SJCRH30 (cell line): ENCODE results near the gene GABBR2. TPM values are rescaled to one million over a fixed set of nuclear protein-coding genes. Genes with fewer than 3 reads are reported as not detected.

ENCODE experiments used
- DNase-seq, 2 experiments: peaks; one replicate each; pipeline ENCODE4 v3.0.0-alpha.2; 2015 to 2020
- H3K27ac ChIP-seq: fragments of 250-450 bp; sonication (Bioruptor Pico); 2 replicates; pipeline ENCODE4 v1.5.1; 2020; ENCODE audit warnings: mild to moderate bottlenecking, moderate library complexity
- H3K27me3 ChIP-seq: fragments of 250-450 bp; sonication (Bioruptor Pico); 2 replicates; pipeline ENCODE4 v1.5.1; 2020; ENCODE audit warnings: mild to moderate bottlenecking, moderate library complexity
- H3K36me3 ChIP-seq: fragments of 250-450 bp; sonication (Bioruptor Pico); 2 replicates; pipeline ENCODE4 v1.5.1; 2020; ENCODE audit warnings: mild to moderate bottlenecking, moderate library complexity
- H3K4me1 ChIP-seq: fragments of 250-450 bp; sonication (Bioruptor Pico); 2 replicates; pipeline ENCODE4 v1.5.1; 2020; ENCODE audit warnings: mild to moderate bottlenecking, moderate library complexity
- H3K4me3 ChIP-seq: fragments of 250-450 bp; sonication (Bioruptor Pico); 2 replicates; pipeline ENCODE4 v1.5.1; 2020; ENCODE audit warnings: mild to moderate bottlenecking, moderate library complexity
- H3K9me3 ChIP-seq: fragments of 250-450 bp; sonication (Bioruptor Pico); replicated peaks from 2 replicates; pipeline ENCODE4 v1.5.1; 2020; ENCODE audit warnings: mild to moderate bottlenecking, moderate library complexity
- total RNA-seq: library from RNA; depleted of rRNA; stranded (reverse); fragments of >200 nt; shearing (Covaris generic); gene quantifications from 2 replicates; pipeline ENCODE4 v1.2.3, GENCODE V29; 2014

The GABBR2 gene
- total RNA-seq, 1 experiment from 2014 or later: not detected

DNA sequence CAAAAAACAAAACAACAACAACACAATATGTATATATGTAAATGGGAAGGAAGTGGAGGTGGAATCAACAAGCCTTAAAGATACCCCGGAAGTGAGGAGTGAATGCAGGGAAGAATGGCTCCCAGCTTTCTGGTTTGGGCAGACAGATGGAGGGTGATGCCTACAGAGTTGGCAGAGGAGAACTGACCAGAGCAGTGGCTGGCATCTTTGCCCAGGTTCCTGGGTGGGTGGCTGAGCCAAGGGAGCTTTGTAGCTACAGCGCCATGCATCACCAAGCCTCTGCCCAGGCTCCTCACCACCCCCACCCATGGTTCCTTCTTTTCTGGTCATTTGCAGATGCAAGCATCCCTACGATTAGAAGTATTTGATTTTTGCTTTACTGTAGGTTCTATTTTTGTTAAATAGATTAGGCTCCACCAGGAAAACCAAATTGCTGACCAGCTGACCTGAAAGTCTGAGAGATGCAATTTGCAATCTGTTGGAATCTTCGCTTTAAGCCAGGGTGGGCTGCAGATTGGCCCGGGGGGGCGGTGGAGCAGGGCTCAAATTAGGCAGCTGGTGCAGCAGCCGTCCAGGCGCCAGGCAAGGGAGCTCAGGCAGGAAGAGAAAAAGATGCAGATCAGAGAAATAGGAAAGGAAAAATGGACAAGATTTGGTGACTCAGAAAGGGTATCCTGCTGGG lies 290.0 kb downstream of the GABBR2 start:
- Histone ChIP-seq H3K36me3 (no peaks in the 10 kb centered on the region), H3K27ac (no peak overlapping the region), H3K4me1 (no peaks in the 10 kb centered on the region), H3K27me3 (no peaks in the 10 kb centered on the region; the same call in 1 of the 2 replicates), H3K9me3 (no peaks in the 10 kb centered on the region), H3K4me3 (no peak overlapping the region)
- DNase-seq: no peak

DNA sequence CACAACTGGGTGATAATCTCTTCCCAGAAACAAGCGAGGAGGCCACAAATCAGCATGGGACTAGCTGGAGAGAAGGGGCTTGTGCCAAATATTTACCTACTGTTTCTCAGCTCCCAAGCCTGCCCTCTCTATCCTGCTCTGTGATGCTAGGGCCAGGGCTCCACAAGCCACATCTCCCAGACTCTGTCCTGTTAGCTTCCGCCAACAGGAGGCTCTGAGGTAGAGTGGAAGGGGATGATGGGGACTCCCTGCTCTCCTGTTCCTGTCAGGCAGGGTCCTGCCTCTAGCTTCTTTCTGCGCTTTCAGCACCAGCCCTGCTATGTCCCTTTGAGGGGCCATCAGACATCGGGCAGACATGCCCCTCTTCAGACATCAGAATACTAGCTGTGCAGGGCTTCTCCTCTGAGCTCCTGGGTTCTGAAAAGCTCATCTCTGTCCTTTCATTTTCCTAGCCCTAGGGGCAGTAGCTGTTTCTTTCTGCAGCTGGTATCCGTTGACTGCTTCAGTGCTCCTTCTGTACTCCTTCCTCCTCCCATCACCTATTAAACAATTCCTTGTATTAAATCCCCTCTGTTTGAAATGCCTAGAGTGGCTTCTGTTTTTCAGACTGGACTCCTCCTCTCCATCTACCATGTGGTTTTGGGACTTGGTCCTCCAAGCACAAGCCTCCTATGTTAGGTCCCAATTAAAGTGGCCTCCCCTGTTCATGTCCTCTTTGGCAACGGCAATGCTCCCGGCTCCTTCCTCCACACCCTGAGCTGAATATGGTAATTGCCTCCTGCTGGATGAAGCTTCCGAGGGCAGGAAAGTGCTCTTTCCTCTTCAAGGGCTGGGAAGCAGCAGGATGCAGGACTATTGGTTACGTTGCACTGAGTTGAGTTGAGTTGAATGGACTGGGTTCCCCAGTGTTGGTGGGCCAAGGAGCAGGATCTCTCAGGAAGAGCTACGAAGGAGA lies 292.2 kb downstream of the GABBR2 start:
- H3K27ac ChIP-seq: no peak overlapping the region
- no peaks in the 10 kb centered on the region for H3K4me1 ChIP-seq
- no peaks in the 10 kb centered on the region for H3K9me3 ChIP-seq
- H3K4me3 ChIP-seq: no peak overlapping the region
- H3K27me3 ChIP-seq: peaks cover 6% of the 10 kb centered on the region; the same call in 1 of the 2 replicates
- no peak for DNase-seq
- H3K36me3 ChIP-seq: no peaks in the 10 kb centered on the region

DNA sequence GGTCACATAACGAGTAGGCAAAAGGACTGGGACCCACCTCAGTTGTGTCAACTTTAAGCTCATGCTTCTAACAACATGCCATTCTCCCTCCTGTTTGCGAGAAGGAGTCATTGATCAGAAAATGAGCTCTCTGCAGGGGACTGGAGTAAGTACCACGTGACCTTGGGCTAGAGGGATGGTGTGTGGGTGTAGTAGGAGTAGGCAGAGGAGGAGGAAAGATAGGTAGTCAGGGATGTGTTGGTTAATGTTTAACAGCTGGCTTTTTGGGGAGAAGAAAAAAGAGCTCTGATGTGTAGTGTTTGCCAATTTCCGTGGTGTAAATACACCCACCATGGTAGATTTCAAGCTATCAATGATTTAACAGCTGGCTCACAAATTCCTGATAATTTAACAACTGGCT lies 293.0 kb downstream of the GABBR2 start:
- Histone ChIP-seq H3K4me1 (no peaks in the 10 kb centered on the region), H3K9me3 (no peaks in the 10 kb centered on the region), H3K4me3 (no peak overlapping the region), H3K36me3 (no peaks in the 10 kb centered on the region), H3K27ac (no peak overlapping the region), H3K27me3 (peaks cover 10% of the 10 kb centered on the region)
- DNase-seq: no peak

DNA sequence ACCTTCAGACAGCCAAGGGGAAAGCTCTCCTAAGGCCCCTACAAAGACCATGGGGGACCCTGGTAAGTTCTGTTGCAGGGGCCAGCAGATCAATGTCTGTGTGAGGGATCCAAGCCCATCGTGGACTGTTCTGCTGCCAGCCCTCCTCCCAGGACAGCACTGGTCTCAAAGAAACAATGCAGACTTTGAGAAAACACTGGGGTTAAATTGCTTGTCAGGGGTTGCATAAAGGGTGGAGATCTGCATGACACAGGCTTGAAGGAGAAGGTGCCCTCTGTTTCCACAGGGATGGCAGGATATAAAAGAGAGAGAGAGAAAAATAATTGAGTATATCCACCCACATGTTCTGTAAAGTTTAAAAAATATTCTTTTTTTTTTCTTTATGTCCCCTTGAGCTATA lies 295.7 kb downstream of the GABBR2 start:
- H3K36me3 ChIP-seq: no peaks in the 10 kb centered on the region
- H3K4me1 ChIP-seq: 0 out of 2 replicates have a peak, but pooled peaks cover 5% of the 10 kb centered on the region
- peaks cover 13% of the 10 kb centered on the region for H3K27me3 ChIP-seq
- no peak for DNase-seq
- H3K27ac ChIP-seq: no peak overlapping the region
- H3K9me3 ChIP-seq: no peaks in the 10 kb centered on the region
- no peak overlapping the region for H3K4me3 ChIP-seq

DNA sequence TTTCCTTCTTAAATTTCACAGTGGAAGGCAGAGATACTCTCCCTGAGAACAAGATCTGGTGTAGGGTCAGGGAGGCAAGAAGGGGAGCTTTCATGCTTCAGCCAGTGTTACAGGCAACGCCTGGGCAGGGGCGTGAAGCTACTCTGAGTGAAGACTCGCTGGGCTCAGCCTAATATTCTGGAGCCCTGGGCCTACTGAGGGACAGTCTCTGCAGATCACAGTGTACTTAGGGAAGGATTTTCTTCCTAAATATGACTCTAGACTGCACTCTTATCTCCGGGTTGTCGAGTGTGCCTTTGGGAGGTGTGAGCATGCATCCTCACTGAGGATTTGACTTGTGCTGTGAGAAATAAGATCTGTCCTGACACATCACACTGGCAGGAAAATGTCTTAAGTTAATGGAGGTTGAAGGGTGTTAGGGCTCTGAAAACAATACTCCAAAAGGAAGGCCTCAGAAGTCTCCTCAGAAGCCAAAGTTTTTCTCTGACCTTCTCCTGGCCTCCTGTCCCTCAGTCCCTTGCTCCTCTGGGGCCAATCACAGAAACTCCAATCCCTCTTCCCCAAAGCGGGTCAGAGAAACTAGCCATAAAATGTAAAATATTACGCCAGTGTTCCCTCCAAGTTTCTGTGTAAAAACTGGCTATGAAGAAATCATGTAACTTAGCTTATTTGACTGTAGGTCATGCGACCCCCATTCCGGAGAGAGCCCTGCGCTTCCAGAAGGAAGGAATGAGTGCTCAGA lies 296.5 kb downstream of the GABBR2 start:
- DNase-seq: no peak
- Histone ChIP-seq H3K9me3 (no peaks in the 10 kb centered on the region), H3K4me1 (0 out of 2 replicates have a peak, but pooled peaks cover 5% of the 10 kb centered on the region), H3K4me3 (no peak overlapping the region), H3K27ac (no peak overlapping the region), H3K27me3 (peaks cover 14% of the 10 kb centered on the region), H3K36me3 (no peaks in the 10 kb centered on the region)

DNA sequence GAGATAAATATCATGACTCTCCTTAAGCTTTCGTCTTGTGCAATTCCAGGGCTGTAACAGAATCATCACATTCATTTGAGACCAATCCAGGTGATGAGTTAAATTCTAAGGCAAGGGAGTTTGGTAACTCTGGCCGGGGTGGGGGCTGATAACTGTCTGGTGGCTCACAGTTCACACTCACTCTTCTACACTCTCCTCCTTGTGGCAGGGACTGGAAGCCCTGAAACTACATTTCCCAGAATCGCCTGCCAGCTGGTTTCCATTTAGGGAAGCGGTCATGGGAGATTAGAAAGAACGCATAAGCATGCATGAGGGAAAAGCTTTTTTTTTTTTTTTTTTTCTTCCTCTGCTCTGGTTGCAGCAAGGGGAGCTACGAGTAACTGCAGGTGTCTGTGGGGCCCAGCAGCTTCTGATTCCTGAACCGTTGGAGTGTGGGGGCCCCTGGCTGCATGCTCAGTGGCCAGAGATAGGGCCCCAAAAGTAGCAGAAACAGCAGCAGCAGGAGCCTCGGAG lies 298.5 kb downstream of the GABBR2 start:
- H3K9me3 ChIP-seq: no peaks in the 10 kb centered on the region
- no peak overlapping the region for H3K27ac ChIP-seq
- peaks cover 23% of the 10 kb centered on the region for H3K27me3 ChIP-seq
- 0 out of 2 replicates have a peak, but pooled peaks cover 5% of the 10 kb centered on the region for H3K4me1 ChIP-seq
- peak; percentile 56 to 82 for DNase-seq
- H3K36me3 ChIP-seq: no peaks in the 10 kb centered on the region
- no peak overlapping the region for H3K4me3 ChIP-seq

DNA sequence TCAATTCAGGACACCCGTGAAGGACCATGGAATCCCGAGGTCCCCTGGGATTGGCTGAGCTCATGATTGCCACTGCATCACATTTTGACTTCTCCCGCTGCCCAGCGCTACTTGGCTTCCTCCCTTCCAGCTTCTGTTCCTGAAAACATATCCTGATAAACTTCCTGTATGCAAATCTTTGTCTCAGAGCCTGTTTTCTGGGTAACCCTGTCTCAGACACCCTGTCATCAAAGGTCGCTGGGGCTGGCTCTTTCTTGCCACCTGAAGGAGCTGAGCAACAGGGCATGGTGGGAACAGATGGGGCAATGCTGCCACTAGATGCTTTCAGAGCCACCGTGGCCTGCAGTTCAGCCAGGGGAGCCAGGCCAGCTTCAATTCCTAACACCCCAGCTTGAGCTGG lies 299.0 kb downstream of the GABBR2 start:
- DNase-seq: no peak
- Histone ChIP-seq H3K9me3 (no peaks in the 10 kb centered on the region), H3K36me3 (no peaks in the 10 kb centered on the region), H3K27ac (no peak overlapping the region), H3K4me1 (0 out of 2 replicates have a peak, but pooled peaks cover 5% of the 10 kb centered on the region), H3K27me3 (peaks cover 23% of the 10 kb centered on the region), H3K4me3 (no peak overlapping the region)

DNA sequence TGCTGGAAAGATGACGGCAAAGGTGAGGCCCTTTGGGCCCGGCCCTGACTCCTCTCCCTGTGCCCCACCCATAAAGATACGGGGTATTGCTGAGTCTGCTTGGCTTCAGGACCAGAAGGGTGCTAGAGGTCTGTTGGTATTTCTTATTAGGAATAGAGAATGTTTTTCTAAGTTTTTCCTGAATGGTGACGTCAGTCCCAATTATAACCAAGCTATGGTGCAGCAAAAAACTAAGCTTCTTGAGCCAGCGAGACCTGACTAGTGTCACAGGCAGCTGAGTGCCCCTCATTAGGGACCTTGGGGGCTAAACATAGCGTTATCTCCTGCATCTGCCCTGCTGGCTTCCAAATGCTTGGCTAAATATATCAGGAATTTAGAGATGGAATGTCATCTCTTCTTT lies 302.3 kb downstream of the GABBR2 start:
- Histone ChIP-seq H3K27ac (no peak overlapping the region), H3K9me3 (no peaks in the 10 kb centered on the region), H3K27me3 (peaks cover 20% of the 10 kb centered on the region), H3K4me1 (0 out of 2 replicates have a peak, but pooled peaks cover 5% of the 10 kb centered on the region), H3K4me3 (no peak overlapping the region), H3K36me3 (no peaks in the 10 kb centered on the region)
- DNase-seq: no peak

DNA sequence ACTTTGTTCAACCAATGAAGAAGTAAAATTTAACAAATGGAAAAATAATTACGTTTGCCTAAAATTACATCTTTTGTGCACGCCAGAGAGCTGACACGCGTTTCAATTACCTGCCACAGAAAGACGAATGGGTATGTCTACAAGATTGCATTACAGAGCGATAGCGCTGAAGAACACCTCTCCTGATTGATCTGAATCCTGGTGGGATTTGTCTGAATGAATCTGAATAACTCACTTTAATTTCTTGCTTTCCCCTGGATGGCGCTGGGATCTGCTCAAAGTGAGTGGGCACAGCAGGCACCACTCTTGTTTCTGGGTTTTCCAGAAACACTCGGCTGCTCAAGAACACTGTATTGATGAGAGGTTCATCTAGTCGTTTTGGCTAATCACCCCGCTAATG lies 304.5 kb downstream of the GABBR2 start:
- Histone ChIP-seq H3K27ac (no peak overlapping the region), H3K36me3 (no peaks in the 10 kb centered on the region), H3K27me3 (peaks cover 14% of the 10 kb centered on the region), H3K4me1 (no peaks in the 10 kb centered on the region), H3K9me3 (no peaks in the 10 kb centered on the region), H3K4me3 (no peak overlapping the region)
- DNase-seq: no peak

DNA sequence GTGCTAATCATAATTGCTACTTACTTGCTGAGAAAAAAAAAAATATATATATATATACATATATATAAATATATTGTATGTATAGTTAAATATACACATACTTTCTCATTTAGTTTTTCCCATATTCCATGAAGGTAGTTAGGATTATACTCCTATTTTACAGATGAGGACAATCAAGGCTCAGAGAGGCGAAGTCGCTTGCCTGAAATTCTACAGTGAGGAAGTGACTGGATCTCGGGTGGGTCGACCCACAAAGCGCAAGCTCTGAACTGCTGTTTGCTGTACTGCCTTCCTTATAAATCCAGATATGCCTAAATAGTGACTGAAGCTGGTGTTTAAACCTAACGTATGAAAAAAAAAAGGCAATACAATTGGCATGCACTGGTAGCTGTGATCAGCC lies 305.0 kb downstream of the GABBR2 start:
- Histone ChIP-seq H3K4me3 (no peak overlapping the region), H3K36me3 (no peaks in the 10 kb centered on the region), H3K9me3 (no peaks in the 10 kb centered on the region), H3K27ac (no peak overlapping the region), H3K4me1 (no peaks in the 10 kb centered on the region), H3K27me3 (peaks cover 14% of the 10 kb centered on the region)
- no peak for DNase-seq

DNA sequence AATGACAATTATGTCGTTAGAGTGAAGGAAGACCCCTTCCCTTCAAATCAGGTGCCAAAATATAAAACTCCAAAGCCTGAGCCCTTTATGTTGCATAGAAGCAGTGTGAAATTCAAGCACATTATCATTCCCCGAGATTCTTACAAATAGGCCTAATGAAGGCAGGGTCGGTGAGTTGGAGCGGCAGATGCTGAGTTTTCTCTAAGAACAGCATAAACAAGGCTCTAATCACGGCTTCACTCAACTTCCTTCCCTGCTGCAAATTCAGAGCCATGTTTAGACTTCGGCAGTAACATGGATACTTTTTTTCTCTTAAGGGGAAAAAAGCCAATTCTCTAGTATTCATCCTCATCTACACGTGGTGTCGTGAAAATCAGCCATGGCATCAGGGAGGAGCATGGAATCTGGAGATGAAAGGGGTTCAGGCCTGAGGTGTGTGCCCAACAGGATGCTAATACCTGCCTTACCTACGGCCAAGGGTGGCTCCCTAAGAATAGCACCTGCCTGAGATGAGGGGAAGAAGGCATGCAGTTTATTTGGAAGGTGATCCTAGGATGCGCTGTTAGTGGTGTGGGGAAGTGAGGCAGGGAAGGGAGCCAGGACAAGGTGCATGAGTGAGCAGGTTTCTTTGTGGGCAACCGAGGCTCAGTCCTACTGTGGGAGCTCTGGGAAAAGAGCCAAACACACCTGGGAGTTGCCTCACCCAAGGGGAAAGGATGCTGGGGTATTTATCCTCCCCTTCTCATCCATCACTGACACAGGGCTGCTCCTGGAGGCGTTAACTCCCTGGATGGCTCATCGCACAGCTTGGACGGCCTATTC lies 306.5 kb downstream of the GABBR2 start:
- Histone ChIP-seq H3K27ac (no peak overlapping the region), H3K4me1 (no peaks in the 10 kb centered on the region), H3K27me3 (peaks cover 12% of the 10 kb centered on the region; the same call in 1 of the 2 replicates), H3K4me3 (no peak overlapping the region), H3K9me3 (no peaks in the 10 kb centered on the region), H3K36me3 (no peaks in the 10 kb centered on the region)
- no peak for DNase-seq

DNA sequence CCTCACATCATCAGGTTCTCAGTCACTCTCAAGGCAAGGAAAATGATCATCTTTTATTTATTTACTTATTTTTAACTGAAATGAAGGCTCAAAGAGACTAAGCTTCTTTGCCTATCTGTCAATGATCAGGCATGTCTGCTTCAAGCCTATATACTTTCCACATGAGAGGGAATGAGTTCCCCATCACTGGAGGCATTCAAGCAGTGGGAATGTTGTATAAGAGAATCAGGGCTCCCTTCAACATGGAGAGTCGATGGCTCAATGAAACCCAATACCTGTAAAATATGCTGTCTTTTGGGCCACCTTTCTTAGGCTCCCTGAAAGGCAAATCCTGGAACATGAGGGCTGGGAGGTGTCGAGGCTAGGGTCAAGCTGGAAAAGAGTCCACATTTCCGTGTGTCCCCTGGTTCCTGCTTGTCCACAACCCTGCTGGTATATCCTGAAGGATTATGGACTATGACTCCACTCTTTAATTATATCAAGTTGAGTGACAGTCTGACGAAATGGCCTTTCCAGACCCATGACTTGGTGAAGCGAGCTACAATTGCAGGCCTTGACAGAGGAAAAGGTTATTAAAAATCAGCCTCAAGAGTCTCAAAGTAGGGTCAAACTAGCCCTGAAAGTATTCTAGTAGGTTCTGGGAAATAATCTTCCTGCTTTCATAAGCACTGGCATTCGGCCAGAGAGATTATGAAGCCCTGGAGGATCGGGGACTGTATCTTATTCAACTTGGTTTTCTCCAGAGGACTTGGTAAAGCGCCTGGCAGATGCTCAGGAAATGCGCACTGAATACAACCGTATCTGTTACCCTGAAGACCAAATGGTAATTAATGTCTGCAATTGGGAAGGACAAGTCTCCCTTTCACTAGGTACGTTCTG lies 307.4 kb downstream of the GABBR2 start:
- Histone ChIP-seq H3K4me3 (no peak overlapping the region), H3K36me3 (no peaks in the 10 kb centered on the region), H3K4me1 (no peaks in the 10 kb centered on the region), H3K27ac (no peak overlapping the region), H3K27me3 (peaks cover 16% of the 10 kb centered on the region), H3K9me3 (no peaks in the 10 kb centered on the region)
- peak in 1 of 2 experiments; percentile 20 for DNase-seq
